A549 (cell line): Measurements from ENCODE around the gene RIMS3. TPM values are rescaled to one million over a fixed set of nuclear protein-coding genes. Genes with fewer than 3 reads are reported as not detected.
A peak's percentile ranks its signal among the peaks of the same experiment; 100 is the strongest.

Experiments used
- ATAC-seq, 2 experiments: fragments of 200-7000 bp in 1 of 2; fragments of >200 bp in 1 of 2; cut with Nextera tagmentation in 1 of 2; cut with Tn5 transposase in 1 of 2; 3 replicates each; pipeline versions ENCODE4 v1.8.0 to v1.9.1; 2018 to 2020; ENCODE audit warnings: mild to moderate bottlenecking in 1 of 2, moderate library complexity in 1 of 2
- CTCF ChIA-PET: fragments of 300-600 bp; sonication (Branson Sonifier 250); formaldehyde crosslinking; extraction: SDS; loops from one replicate; lab custom pipeline; 2021; ENCODE audit warnings: antibody characterized with exemption, inconsistent platforms; lab: Yijun Ruan, JAX
- POLR2A ChIA-PET: fragments of 350-600 bp; formaldehyde crosslinking; extraction: SDS; loops from one replicate; lab custom pipeline; 2021; ENCODE audit warnings: antibody characterized with exemption, inconsistent platforms; lab: Yijun Ruan, JAX
- DNase-seq, 2 experiments: peaks; one replicate each; pipeline versions ENCODE4 v3.0.0 to v3.0.0-alpha.2; 2011 to 2016; ENCODE audit warnings: low read depth in 1 of 2, low spot score in 1 of 2
- FAIRE-seq: peaks from 2 replicates; lab custom pipeline; 2011; peaks lifted over from hg19 to GRCh38; lab: Jason Lieb, UNC
- H3K27ac ChIP-seq, 2 experiments: fragments of >200 bp; sonication (Bioruptor Twin); formaldehyde crosslinking; 3 replicates each; pipeline ENCODE4 v1.5.1; 2016 to 2017
- H3K4me1 ChIP-seq: fragments of >200 bp; sonication (Bioruptor Twin); formaldehyde crosslinking; 3 replicates; pipeline ENCODE4 v1.6.1; 2016
- H3K4me2 ChIP-seq: fragments of >200 bp; sonication (Bioruptor Twin); formaldehyde crosslinking; 3 replicates; pipeline ENCODE4 v1.6.1; 2016
- H3K4me3 ChIP-seq: fragments of >200 bp; sonication (Bioruptor Twin); formaldehyde crosslinking; 3 replicates; pipeline ENCODE4 v1.5.1; 2016
- H3K9me3 ChIP-seq: fragments of >200 bp; sonication (Bioruptor Twin); formaldehyde crosslinking; 3 replicates; pipeline ENCODE4 v1.6.1; 2016
- CEBPB ChIP-seq, 2 experiments: fragments of >200 bp in 1 of 2; sonication (Bioruptor Twin) in 1 of 2; formaldehyde crosslinking in 1 of 2; IDR thresholded peaks; 2 replicates each; pipeline ENCODE4 v1.6.1; 2012 to 2016
- CHD2 ChIP-seq: fragments of 150-350 bp; IDR thresholded peaks from 2 replicates; pipeline ENCODE4 v1.6.1; 2014; ENCODE audit warnings: low read length; ENCODE audit not compliant: partially characterized antibody
- EHMT2 ChIP-seq: fragments of 200-600 bp; sonication (generic); IDR thresholded peaks from 2 replicates; pipeline ENCODE4 v1.6.1; 2016; ENCODE audit warnings: antibody characterized with exemption, low read depth, mild to moderate bottlenecking, moderate library complexity
- GATA3 ChIP-seq: IDR thresholded peaks from 2 replicates; pipeline ENCODE4 v1.6.1; 2012; ENCODE audit warnings: borderline replicate concordance
- HDAC2 ChIP-seq: fragments of 200-600 bp; sonication (generic); IDR thresholded peaks from 2 replicates; pipeline ENCODE4 v1.6.1; 2016
- HEYL ChIP-seq: fragments of 250-450 bp; sonication (Bioruptor Pico); IDR thresholded peaks from 2 replicates; pipeline ENCODE4 v1.8.0; 2021; ENCODE audit warnings: mild to moderate bottlenecking, moderate library complexity
- HOXA7 ChIP-seq: fragments of 250-450 bp; sonication (Bioruptor Pico); IDR thresholded peaks from 2 replicates; pipeline ENCODE4 v1.5.0; 2020; ENCODE audit warnings: mild to moderate bottlenecking, moderate library complexity
- HOXB5 ChIP-seq: fragments of 250-450 bp; sonication (Bioruptor Pico); IDR thresholded peaks from 2 replicates; pipeline ENCODE4 v1.5.0; 2020; ENCODE audit warnings: mild to moderate bottlenecking, moderate library complexity
- MAZ ChIP-seq: fragments of 150-350 bp; IDR thresholded peaks from 2 replicates; pipeline ENCODE4 v1.6.1; 2014; ENCODE audit warnings: antibody characterized with exemption, low read depth, low read length, borderline replicate concordance
- NFE2L2 ChIP-seq: fragments of 150-350 bp; conservative IDR thresholded peaks from 2 replicates; pipeline ENCODE4 v1.6.1; 2014; ENCODE audit warnings: low read length
- POLR2A ChIP-seq: IDR thresholded peaks from 2 replicates; pipeline ENCODE4 v1.6.1; 2012; ENCODE audit warnings: mild to moderate bottlenecking, low read length
- RAD21 ChIP-seq, 2 experiments: fragments of >200 bp in 1 of 2; sonication (Bioruptor Twin) in 1 of 2; formaldehyde crosslinking in 1 of 2; IDR thresholded peaks in 1 of 2; conservative IDR thresholded peaks in 1 of 2; 2 replicates in 1 of 2; 3 replicates in 1 of 2; pipeline ENCODE4 v1.6.1; 2012 to 2018; ENCODE audit warnings: inconsistent platforms in 1 of 2
- RARB ChIP-seq: fragments of 250-450 bp; sonication (Bioruptor Pico); IDR thresholded peaks from 2 replicates; pipeline ENCODE4 v1.8.0; 2021; ENCODE audit warnings: mild to moderate bottlenecking, moderate library complexity
- SMC3 ChIP-seq: fragments of >200 bp; sonication (Bioruptor Twin); formaldehyde crosslinking; IDR thresholded peaks from 3 replicates; pipeline ENCODE4 v1.6.1; 2018; ENCODE audit warnings: inconsistent platforms
- TFCP2L1 ChIP-seq: fragments of 250-450 bp; sonication (Bioruptor Pico); IDR thresholded peaks from 2 replicates; pipeline ENCODE4 v1.5.0; 2021; ENCODE audit warnings: mild to moderate bottlenecking
- ZC3H11A ChIP-seq: fragments of 450-650 bp; IDR thresholded peaks from 2 replicates; pipeline ENCODE4 v1.6.1; 2014; ENCODE audit warnings: antibody characterized with exemption, mild to moderate bottlenecking
- ZFP36 ChIP-seq: fragments of 450-650 bp; IDR thresholded peaks from 2 replicates; pipeline ENCODE4 v1.6.1; 2014; ENCODE audit warnings: borderline replicate concordance; ENCODE audit not compliant: partially characterized antibody
- ZNF302 ChIP-seq: fragments of 250-450 bp; sonication (Bioruptor Pico); IDR thresholded peaks from 2 replicates; pipeline ENCODE4 v1.9.0; 2021; ENCODE audit warnings: inconsistent platforms, mild to moderate bottlenecking, moderate library complexity
- WGBS: methylation state at CpG from one replicate; pipeline ENCODE4 v1.1.6; 2017; ENCODE audit errors: missing lambda C conversion rate; 5-methylcytosine and 5-hydroxymethylcytosine counted together
- polyA plus RNA-seq, 4 experiments: library from polyadenylated mRNA; depleted of rRNA in 3 of 4; stranded (reverse); fragments of >200 nt; fragmentation: RNase III in 1 of 4; extraction: RNeasy Plus Mini Kit Qiagen cat#74134 plus additional on column Dnase treatment in 1 of 4; gene quantifications; 2 replicates in 3 of 4; 3 replicates in 1 of 4; pipeline ENCODE4 v1.2.3, GENCODE V29; 2011 to 2017
- TF ChIP-seq, protein P1 (sequence below): fragments of 250-450 bp; sonication (Bioruptor Pico); IDR thresholded peaks from 2 replicates; pipeline ENCODE4 v1.5.0; 2021; ENCODE audit warnings: mild to moderate bottlenecking, moderate library complexity, borderline replicate concordance
- TF ChIP-seq, protein P2 (sequence below): fragments of >200 bp; sonication (Bioruptor Twin); formaldehyde crosslinking; IDR thresholded peaks from 3 replicates; pipeline ENCODE4 v1.5.1; 2016

The RIMS3 gene
- polyA plus RNA-seq, 2 of the 4 experiments (the other 2 are of a cell fraction) = 1.5 to 1.9 TPM

DNA sequence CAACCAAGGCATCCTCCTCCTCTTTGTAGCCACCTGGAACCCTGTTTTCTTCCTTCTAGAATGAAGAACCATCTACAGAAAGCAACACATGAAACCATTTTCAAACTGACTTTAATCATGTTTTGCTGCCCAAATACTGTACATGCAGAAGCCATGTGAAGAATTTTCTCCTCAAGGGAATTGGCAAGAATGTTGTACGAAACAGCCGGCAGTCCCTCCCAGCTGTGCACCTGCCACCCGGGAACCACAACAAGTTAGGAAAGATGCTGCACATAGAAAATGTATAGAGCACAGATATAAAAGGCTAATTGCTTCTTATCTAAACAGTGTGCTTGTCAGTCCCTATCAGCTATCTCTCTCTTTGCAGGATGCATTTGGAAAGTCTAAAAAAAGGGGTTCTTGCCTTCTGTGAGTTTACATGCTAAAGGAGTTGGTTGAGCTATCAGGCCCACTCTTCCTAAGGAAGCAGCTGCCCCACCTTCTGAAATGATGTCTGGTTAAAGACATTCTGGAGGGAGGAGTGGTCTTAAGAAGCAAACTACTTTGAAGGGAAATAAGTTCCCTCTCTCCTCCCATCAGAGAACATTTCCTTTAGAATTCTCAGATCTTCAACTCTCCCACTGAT is 44.8 kb downstream of the RIMS3 start:
- TF ChIP-seq HOXA7 (CRISPR knock-in tag) (no peak), EHMT2 (no peak)
- ChIA-PET POLR2A (no interaction called here), CTCF (no interaction called here)
- H3K4me1 ChIP-seq = no peaks in the 10 kb centered on the region
- no peak overlapping the region for H3K4me3 ChIP-seq
- no peak overlapping the region for H3K27ac ChIP-seq
- no peak for ATAC-seq
- FAIRE-seq = no peak
- DNase-seq = no peak
- WGBS = 48% methylated on average over 3 of the region's 3 CpGs
- no peak overlapping the region for H3K4me2 ChIP-seq
- peaks cover 12% of the 10 kb centered on the region for H3K9me3 ChIP-seq

DNA sequence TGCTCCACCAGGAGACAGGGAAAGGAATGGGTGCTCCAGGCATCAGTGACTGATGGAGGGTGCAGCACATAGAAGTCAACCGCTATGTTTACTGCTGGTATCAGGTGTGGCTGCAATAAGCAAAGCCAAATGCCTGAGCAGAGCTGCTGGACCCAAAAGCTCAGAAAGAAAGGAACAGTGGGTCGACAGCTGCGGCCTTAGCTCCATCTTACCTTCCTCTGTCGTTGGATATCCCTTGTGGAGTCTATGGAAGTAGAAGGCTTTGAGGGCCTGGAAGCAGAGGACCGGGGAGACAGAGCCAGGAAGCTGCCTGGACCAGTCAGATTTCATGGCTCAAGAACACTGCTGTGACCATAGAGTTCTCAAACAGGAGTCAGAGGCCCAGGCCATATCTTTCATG is 45.3 kb downstream of the RIMS3 start:
- 5% methylated on average over 4 of the region's 5 CpGs for WGBS
- TF ChIP-seq GATA3 (no peak), CHD2 (no peak)
- TF ChIP-seq, protein P1, sequence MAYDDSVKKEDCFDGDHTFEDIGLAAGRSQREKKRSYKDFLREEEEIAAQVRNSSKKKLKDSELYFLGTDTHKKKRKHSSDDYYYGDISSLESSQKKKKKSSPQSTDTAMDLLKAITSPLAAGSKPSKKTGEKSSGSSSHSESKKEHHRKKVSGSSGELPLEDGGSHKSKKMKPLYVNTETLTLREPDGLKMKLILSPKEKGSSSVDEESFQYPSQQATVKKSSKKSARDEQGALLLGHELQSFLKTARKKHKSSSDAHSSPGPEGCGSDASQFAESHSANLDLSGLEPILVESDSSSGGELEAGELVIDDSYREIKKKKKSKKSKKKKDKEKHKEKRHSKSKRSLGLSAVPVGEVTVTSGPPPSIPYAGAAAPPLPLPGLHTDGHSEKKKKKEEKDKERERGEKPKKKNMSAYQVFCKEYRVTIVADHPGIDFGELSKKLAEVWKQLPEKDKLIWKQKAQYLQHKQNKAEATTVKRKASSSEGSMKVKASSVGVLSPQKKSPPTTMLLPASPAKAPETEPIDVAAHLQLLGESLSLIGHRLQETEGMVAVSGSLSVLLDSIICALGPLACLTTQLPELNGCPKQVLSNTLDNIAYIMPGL (CRISPR knock-in tag) = no peak
- TF ChIP-seq, all 56 proteins: peak for 0
- no peak overlapping the region for H3K4me3 ChIP-seq
- ATAC-seq = no peak
- H3K27ac ChIP-seq = no peak overlapping the region
- no peak overlapping the region for H3K4me2 ChIP-seq
- no peaks in the 10 kb centered on the region for H3K4me1 ChIP-seq
- no peak for DNase-seq
- peaks cover 12% of the 10 kb centered on the region for H3K9me3 ChIP-seq
- no peak for FAIRE-seq
- ChIA-PET POLR2A (no interaction called here), CTCF (no interaction called here)

DNA sequence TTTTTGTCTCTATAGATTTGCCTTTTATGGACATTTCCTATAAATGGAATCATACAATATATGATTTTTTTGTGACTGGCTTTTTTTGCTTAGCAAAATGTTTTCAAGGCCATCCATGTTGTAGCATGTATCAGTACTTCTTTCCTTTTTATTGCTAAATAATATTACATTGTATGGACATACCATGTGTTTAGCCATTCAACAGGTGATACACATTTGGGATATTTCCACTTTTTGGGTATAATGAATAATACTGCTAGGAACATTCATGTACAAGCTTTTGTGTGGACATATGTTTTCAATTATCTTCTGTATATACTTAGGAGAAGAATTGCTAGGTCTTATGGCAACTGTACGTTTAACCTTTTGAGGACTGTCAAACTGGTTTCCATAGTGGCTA is 47.4 kb downstream of the RIMS3 start:
- CTCF ChIA-PET = no interaction called here
- Histone ChIP-seq H3K9me3 (peaks cover 15% of the 10 kb centered on the region), H3K4me2 (no peak overlapping the region)
- no peak for FAIRE-seq
- POLR2A ChIA-PET = no interaction called here
- no peak for TF ChIP-seq NFE2L2
- TF ChIP-seq SMC3 = no peak
- TF ChIP-seq POLR2A = no peak
- TF ChIP-seq ZC3H11A = no peak
- TF ChIP-seq CEBPB (IDR thresholded peaks at IDR 0.05) = no peak
- no peak for TF ChIP-seq HEYL (CRISPR knock-in tag)
- TF ChIP-seq, all 56 proteins: peak for 0
- Histone ChIP-seq H3K4me1 (no peaks in the 10 kb centered on the region), H3K27ac (no peak overlapping the region), H3K4me3 (no peak overlapping the region)
- no peak for DNase-seq
- 71% methylated on average over 1 of the region's 1 CpG for WGBS
- no peak for ATAC-seq

DNA sequence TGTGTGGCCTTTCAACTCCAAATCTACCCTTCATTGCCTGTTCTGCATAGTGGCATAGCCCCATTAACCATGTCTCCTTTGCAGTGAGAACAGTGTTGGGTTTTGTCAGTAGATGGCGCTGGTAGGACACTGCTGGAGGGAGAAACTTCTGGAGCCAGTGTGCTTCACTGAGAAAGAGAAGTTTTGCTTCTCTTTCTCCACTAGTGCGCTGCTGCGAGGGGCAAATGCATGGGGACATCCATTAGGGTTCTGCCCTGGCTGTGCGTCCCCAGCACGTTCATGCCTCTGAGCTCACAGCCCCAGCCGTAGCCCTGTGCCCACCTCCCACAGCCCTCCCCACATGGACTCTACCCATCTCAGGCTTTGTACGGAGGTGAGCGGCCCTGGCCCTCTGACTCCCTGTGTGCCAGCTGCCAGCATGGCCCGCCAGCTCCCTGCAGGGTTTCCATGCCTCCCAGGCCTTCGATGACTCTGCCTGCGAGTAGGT is 53.1 kb downstream of the RIMS3 start:
- DNase-seq = peak; percentile 49 to 54

More for the DNA sequence above, 53.1 kb downstream of the RIMS3 start:
- no peak for TF ChIP-seq TFCP2L1 (CRISPR knock-in tag)
- TF ChIP-seq, protein P2, sequence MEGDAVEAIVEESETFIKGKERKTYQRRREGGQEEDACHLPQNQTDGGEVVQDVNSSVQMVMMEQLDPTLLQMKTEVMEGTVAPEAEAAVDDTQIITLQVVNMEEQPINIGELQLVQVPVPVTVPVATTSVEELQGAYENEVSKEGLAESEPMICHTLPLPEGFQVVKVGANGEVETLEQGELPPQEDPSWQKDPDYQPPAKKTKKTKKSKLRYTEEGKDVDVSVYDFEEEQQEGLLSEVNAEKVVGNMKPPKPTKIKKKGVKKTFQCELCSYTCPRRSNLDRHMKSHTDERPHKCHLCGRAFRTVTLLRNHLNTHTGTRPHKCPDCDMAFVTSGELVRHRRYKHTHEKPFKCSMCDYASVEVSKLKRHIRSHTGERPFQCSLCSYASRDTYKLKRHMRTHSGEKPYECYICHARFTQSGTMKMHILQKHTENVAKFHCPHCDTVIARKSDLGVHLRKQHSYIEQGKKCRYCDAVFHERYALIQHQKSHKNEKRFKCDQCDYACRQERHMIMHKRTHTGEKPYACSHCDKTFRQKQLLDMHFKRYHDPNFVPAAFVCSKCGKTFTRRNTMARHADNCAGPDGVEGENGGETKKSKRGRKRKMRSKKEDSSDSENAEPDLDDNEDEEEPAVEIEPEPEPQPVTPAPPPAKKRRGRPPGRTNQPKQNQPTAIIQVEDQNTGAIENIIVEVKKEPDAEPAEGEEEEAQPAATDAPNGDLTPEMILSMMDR = peak; percentile 59
- TF ChIP-seq HOXB5 (CRISPR knock-in tag) = no peak
- TF ChIP-seq ZFP36 = no peak
- TF ChIP-seq RARB (CRISPR knock-in tag) = no peak
- TF ChIP-seq SMC3 = peak; percentile 51
- TF ChIP-seq HDAC2 = no peak
- no peak for TF ChIP-seq EHMT2
- TF ChIP-seq RAD21 (conservative IDR thresholded peaks at IDR 0.05 in 1 of 2, IDR thresholded peaks at IDR 0.05 in 1 of 2) = peak; percentile 69 to 77
- TF ChIP-seq CEBPB (IDR thresholded peaks at IDR 0.05) = no peak
- no peak for TF ChIP-seq ZNF302
- TF ChIP-seq MAZ = no peak
- no peak for TF ChIP-seq HOXA7 (CRISPR knock-in tag)
- Histone ChIP-seq H3K4me1 (no peaks in the 10 kb centered on the region), H3K9me3 (peaks cover 10% of the 10 kb centered on the region; the same call in 1 of the 3 replicates), H3K4me3 (no peak overlapping the region), H3K4me2 (peak overlapping the region; percentile 18; the same call in 1 of the 3 replicates), H3K27ac (no peak overlapping the region)
- ATAC-seq = peak; percentile 86 to 93
- no peak for FAIRE-seq
- ChIA-PET POLR2A (no interaction called here), CTCF (interaction anchor here (0.7 to 1.4 kb wide), 6 partner anchors 17 to 459 kb away, joined by 3 to 7 read pairs (median 3); partner anchors contain the start of gene RIMS3)
- WGBS = 41% methylated on average over 6 of the region's 11 CpGs
